Astrocyte of the cerebellum (primary cell): ENCODE measurements around the gene MAP2.
A peak's percentile ranks its signal among the peaks of the same experiment; 100 is the strongest.

Source experiments
- DNase-seq: peaks from one replicate; pipeline ENCODE4 v3.0.0-alpha.2; 2011; ENCODE audit warnings: low read depth
- H3K4me3 ChIP-seq: 2 replicates; pipeline ENCODE4 v1.5.1; 2011; ENCODE audit warnings: mild to moderate bottlenecking, low read depth, low read length, moderate library complexity
- in situ Hi-C: cut with HindIII; loops from 2 replicates; pipeline ENCODE4 v1.10.0; 2017; ENCODE audit warnings: low sequenced_read_pairs
- TF ChIP-seq, protein P1 (sequence below): IDR thresholded peaks from 2 replicates; pipeline ENCODE4 v1.5.1; 2012; ENCODE audit warnings: low read length, low read depth, moderate library complexity, mild to moderate bottlenecking; ENCODE audit errors: missing control alignments

MAP2 gene

DNA sequence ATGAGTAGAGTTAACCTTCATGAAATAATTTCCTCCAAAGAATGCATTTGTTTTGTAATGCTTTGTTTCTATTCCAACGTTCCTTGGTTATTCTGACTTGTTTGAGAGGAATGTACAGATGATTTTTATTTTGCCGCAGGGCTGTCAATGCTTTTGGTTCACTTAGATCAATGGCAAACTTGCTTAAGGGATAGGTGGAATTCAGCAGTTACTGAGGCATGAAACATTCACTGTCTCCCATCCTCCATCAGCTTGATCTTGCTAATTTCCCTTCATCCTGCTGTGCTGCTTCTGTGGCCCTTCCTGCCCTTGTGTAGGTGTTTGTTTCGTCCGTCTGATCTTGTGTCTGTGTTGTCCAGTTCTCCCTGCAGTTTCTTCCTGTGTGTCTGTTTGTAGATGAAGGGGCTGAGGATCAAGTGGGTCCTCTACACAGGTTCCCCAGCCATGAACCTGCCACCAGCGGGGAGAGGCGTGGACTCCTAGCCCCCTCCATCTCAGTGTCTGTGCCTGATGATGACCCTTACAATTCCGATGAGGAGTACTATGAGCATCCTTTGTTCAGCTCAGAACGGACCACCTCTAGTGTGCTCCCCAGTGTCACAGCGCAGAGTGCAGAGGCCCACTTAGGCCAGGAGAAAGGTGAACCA, 263.6 kb downstream of the MAP2 start:
- no peak for DNase-seq
- no peak overlapping the region for H3K4me3 ChIP-seq

DNA sequence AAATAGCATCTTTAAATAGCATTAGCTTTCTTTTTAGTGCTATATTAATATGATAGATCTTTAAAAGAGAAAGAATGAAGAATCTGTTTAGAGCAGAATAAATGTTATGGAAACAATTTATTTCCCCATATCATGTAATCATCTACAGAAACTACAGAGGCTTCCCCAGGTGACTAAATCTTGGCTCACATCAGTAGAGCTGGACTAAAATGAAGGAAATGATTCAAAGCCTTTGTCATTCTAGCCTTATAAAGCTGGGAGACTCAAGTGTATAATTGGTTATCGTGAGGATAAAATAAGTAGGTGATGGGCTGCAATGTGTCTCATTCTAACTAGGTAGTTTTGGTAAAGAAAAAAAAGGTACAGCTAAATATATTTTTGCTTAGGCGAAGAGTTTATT, 264.5 kb downstream of the MAP2 start:
- no peak for DNase-seq
- TF ChIP-seq, protein P1, sequence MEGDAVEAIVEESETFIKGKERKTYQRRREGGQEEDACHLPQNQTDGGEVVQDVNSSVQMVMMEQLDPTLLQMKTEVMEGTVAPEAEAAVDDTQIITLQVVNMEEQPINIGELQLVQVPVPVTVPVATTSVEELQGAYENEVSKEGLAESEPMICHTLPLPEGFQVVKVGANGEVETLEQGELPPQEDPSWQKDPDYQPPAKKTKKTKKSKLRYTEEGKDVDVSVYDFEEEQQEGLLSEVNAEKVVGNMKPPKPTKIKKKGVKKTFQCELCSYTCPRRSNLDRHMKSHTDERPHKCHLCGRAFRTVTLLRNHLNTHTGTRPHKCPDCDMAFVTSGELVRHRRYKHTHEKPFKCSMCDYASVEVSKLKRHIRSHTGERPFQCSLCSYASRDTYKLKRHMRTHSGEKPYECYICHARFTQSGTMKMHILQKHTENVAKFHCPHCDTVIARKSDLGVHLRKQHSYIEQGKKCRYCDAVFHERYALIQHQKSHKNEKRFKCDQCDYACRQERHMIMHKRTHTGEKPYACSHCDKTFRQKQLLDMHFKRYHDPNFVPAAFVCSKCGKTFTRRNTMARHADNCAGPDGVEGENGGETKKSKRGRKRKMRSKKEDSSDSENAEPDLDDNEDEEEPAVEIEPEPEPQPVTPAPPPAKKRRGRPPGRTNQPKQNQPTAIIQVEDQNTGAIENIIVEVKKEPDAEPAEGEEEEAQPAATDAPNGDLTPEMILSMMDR = no peak
- no peak overlapping the region for H3K4me3 ChIP-seq
- in situ Hi-C loops = no loop called here

More for the DNA sequence above, 263.6 kb downstream of the MAP2 start:
- in situ Hi-C loops = no loop called here
- TF ChIP-seq, protein P1 = no peak

DNA sequence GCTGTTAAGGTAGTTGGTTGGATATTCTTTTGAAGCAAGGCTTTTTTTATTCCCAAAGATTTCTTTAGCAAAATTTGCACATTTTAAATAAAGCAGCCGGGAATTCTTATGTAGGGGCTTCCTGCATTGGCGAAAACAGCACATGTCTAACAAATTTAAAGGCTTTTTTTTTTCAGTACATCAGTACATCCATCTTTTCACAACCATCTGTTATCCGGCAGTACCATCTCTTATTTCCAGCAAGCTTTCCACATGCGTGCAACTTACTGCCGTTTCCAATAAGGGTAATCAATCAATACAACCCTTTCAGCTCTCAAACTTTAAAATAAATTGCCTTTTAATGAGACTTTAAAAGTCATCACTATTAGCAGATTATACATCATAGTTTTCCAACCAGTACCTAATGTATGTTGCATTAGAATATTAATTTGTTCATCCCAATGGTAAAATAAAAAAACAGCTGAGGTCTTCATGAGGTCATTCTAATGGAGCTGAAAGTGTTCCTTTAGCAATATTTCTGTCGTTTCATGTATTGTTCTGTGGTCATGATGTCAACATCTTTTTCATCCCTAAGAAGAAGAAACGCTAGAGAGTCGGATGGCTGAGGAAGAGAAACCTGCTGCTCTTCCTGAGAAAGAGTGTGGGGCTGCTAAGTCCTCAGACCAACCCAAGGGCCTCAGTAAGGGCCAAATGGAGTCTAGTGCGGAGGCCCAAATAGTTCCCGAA, 266.3 kb downstream of the MAP2 start:
- no peak for DNase-seq
- in situ Hi-C loops = no loop called here
- no peak overlapping the region for H3K4me3 ChIP-seq
- TF ChIP-seq, protein P1 = no peak

DNA sequence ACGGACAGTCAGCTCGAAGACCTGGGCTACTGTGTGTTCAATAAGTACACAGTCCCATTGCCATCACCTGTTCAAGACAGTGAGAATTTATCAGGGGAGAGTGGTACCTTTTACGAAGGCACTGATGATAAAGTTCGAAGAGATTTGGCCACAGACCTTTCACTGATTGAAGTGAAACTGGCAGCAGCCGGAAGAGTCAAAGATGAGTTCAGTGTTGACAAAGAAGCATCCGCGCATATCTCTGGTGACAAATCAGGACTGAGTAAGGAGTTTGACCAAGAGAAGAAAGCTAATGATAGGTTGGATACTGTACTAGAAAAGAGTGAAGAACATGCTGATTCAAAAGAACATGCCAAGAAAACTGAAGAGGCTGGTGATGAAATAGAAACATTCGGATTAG, 270.9 kb downstream of the MAP2 start:
- in situ Hi-C loops = no loop called here
- TF ChIP-seq, protein P1 = no peak
- no peak overlapping the region for H3K4me3 ChIP-seq
- no peak for DNase-seq

DNA sequence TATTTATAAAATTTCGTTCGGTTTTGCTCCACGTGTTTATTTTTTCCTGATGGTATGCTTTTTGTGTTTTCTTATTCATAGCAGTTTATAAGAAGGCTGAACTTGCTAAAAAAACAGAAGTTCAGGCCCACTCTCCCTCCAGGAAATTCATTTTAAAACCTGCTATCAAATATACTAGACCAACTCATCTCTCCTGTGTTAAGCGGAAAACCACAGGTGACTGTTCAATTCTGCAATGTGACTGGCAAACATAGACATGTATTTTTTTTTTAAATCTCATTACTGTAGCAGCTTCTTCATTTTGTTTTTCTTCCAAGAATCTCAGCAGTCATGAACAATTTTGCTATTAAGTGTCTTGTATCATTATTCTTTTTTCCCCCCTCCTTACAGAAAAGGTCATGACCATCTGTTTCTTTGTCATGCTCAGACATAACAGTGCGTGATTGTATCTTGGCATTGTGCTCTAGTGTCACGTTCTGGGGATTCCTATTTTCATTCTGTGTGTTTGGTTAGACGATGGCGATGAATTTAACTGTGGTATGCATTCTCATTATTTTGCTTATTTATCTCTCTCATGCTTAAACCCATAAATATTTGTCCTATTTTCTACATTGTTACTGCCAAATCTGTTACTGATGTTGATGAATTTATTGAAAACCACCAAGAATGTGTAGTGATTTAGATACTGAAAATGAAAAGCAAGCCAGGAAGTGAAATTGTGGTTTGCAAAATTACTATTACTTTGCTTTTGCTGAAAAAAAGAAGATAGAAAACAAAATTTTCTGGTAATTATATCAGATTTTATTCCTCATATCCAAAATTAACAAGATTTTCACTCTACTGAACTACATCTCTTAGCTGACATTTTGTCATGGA, 273.2 kb downstream of the MAP2 start:
- no peak overlapping the region for H3K4me3 ChIP-seq
- in situ Hi-C loops = no loop called here
- TF ChIP-seq, protein P1 = no peak
- peak; percentile 8 for DNase-seq

DNA sequence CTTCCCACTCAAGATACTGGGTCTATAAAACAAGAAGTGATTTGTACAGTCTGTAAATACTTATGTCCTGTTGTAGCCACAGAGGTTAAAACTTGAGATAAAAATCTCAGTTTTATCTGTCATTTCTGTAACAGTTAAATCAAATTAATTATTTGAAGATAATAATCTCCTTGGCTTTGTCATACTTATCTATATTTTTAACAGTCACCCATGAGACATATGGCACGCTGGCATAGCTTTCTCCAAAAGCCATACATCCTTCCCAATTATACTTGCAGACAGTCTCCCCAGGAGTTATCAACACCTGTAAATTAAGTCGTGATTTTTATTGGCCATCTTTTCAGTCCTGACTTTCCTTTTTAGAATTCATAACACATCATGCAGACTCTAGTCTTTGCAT, 278.9 kb downstream of the MAP2 start:
- no peak overlapping the region for H3K4me3 ChIP-seq
- TF ChIP-seq, protein P1 = no peak
- no peak for DNase-seq
- in situ Hi-C loops = no loop called here
